ENCODE measurements around the gene TBXA2R.

- TF ChIP-seq POLR2AphosphoS5 (IDR thresholded peaks at IDR 0.05; ENCODE audit: low read depth): no peak
- no peak for TF ChIP-seq CTCF (conservative IDR thresholded peaks at IDR 0.05; ENCODE audit: low read depth in 2 of 2)
- TF ChIP-seq EZH2phosphoT487 (IDR thresholded peaks at IDR 0.05; ENCODE audit: unreplicated experiment): no peak
- TF ChIP-seq REST (IDR thresholded peaks at IDR 0.05; ENCODE audit: unreplicated experiment): no peak
- TF ChIP-seq CREB1 (CRISPR knock-in tag; IDR thresholded peaks at IDR 0.05; ENCODE audit: low read depth): no peak
- TF ChIP-seq EZH2 (IDR thresholded peaks at IDR 0.05; ENCODE audit: low read depth, unreplicated experiment): no peak
- TF ChIP-seq ZNF462 (CRISPR knock-in tag; IDR thresholded peaks at IDR 0.05): no peak
- no peak for TF ChIP-seq ETS1 (IDR thresholded peaks at IDR 0.05)
- no peak for TF ChIP-seq ZNF114 (CRISPR knock-in tag; IDR thresholded peaks at IDR 0.05)
These were observed 905 bp downstream of the TBXA2R start for GRCh38 chr19:3605770-3606169.

Data from GM23338 (cell line).